Measurements from ENCODE around the gene MAPKAPK2. TPM values are rescaled to one million over a fixed set of nuclear protein-coding genes. Genes with fewer than 3 reads are reported as not detected.
A peak's percentile ranks its signal among the peaks of the same experiment; 100 is the strongest.

The MAPKAPK2 gene
- total and polyA plus RNA-seq, 2 of the 13 experiments (the other 11 are each of a cell fraction or from before 2014, with no cell fraction given): 16.6 to 34.0 TPM

GRCh38 chr1:206699626-206700025, 14.9 kb downstream of the MAPKAPK2 start (continued):
- TF ChIP-seq SP140L (CRISPR knock-in tag; IDR thresholded peaks at IDR 0.05; ENCODE audit: borderline replicate concordance) (no peak), MTF2 (CRISPR knock-in tag; IDR thresholded peaks at IDR 0.05; ENCODE audit: borderline replicate concordance) (no peak), RAD51 (IDR thresholded peaks at IDR 0.05; ENCODE audit: borderline replicate concordance) (no peak), SP5 (CRISPR knock-in tag; IDR thresholded peaks at IDR 0.05; ENCODE audit: borderline replicate concordance, low read depth) (no peak), CSRNP2 (CRISPR knock-in tag; conservative IDR thresholded peaks at IDR 0.05; ENCODE audit: low read depth) (no peak), NFKB2 (CRISPR knock-in tag; IDR thresholded peaks at IDR 0.05; ENCODE audit: borderline replicate concordance) (no peak), KLF13 (CRISPR knock-in tag; IDR thresholded peaks at IDR 0.05) (no peak), PAXIP1 (CRISPR knock-in tag; conservative IDR thresholded peaks at IDR 0.05) (peak; percentile 67), TFDP1 (CRISPR knock-in tag; IDR thresholded peaks at IDR 0.05; ENCODE audit: borderline replicate concordance) (no peak), FOXO1 (CRISPR knock-in tag; IDR thresholded peaks at IDR 0.05) (peak; percentile 50; the same call in 1 of the 2 replicates), ARID2 (CRISPR knock-in tag; IDR thresholded peaks at IDR 0.05; ENCODE audit: borderline replicate concordance) (no peak), GABPB1 (CRISPR knock-in tag; IDR thresholded peaks at IDR 0.05) (peak; percentile 63; the same call in 1 of the 2 replicates), ZNF670 (CRISPR knock-in tag; IDR thresholded peaks at IDR 0.05; ENCODE audit: borderline replicate concordance) (no peak), ZNF296 (CRISPR knock-in tag; conservative IDR thresholded peaks at IDR 0.05) (no peak), STAG1 (CRISPR knock-in tag; IDR thresholded peaks at IDR 0.05) (no peak), ZNF772 (CRISPR knock-in tag; IDR thresholded peaks at IDR 0.05) (no peak), HNF4G (IDR thresholded peaks at IDR 0.05; ENCODE audit: borderline replicate concordance, low read depth, low read length) (peak; percentile 39; the same call in 1 of the 2 replicates), HNF4G (CRISPR knock-in tag; IDR thresholded peaks at IDR 0.05; ENCODE audit: borderline replicate concordance, low read depth) (no peak; the same call in 1 of the 2 replicates), ZNF124 (CRISPR knock-in tag; IDR thresholded peaks at IDR 0.05) (0 out of 2 replicates have a peak, but pooled peaks have one; percentile 59), ZSCAN29 (CRISPR knock-in tag; conservative IDR thresholded peaks at IDR 0.05) (no peak), NCOA5 (CRISPR knock-in tag; IDR thresholded peaks at IDR 0.05) (no peak), ZNF616 (CRISPR knock-in tag; IDR thresholded peaks at IDR 0.05; ENCODE audit: low read depth) (no peak), KAT7 (CRISPR knock-in tag; IDR thresholded peaks at IDR 0.05; ENCODE audit: borderline replicate concordance) (peak; percentile 52; the same call in 1 of the 2 replicates)
- TF ChIP-seq, protein P1, sequence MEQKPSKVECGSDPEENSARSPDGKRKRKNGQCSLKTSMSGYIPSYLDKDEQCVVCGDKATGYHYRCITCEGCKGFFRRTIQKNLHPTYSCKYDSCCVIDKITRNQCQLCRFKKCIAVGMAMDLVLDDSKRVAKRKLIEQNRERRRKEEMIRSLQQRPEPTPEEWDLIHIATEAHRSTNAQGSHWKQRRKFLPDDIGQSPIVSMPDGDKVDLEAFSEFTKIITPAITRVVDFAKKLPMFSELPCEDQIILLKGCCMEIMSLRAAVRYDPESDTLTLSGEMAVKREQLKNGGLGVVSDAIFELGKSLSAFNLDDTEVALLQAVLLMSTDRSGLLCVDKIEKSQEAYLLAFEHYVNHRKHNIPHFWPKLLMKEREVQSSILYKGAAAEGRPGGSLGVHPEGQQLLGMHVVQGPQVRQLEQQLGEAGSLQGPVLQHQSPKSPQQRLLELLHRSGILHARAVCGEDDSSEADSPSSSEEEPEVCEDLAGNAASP (CRISPR knock-in tag; IDR thresholded peaks at IDR 0.05; ENCODE audit: borderline replicate concordance): no peak
